Hepatocyte (in vitro differentiated cells): ENCODE results near the gene RAB18. TPM values are rescaled to one million over a fixed set of nuclear protein-coding genes. Genes with fewer than 3 reads are reported as not detected.

ENCODE experiments used
- DNase-seq: peaks from one replicate; pipeline ENCODE4 v3.0.0-alpha.2; 2016; ENCODE audit warnings: low spot score
- H2AFZ ChIP-seq: fragments of 200-600 bp; sonication (generic); 2 replicates; pipeline ENCODE4 v1.6.0; 2016; ENCODE audit warnings: antibody characterized with exemption, mild to moderate bottlenecking
- H3K27ac ChIP-seq: fragments of 200-600 bp; sonication (generic); 2 replicates; pipeline ENCODE4 v1.5.1; 2016; ENCODE audit warnings: mild to moderate bottlenecking
- H3K27me3 ChIP-seq: fragments of 200-600 bp; sonication (generic); 2 replicates; pipeline ENCODE4 v1.6.1; 2016
- H3K36me3 ChIP-seq: fragments of 200-600 bp; sonication (generic); replicated peaks from 2 replicates; pipeline ENCODE4 v1.5.1; 2016; ENCODE audit warnings: low read depth; ENCODE audit not compliant: insufficient read depth
- H3K4me1 ChIP-seq: fragments of 200-600 bp; sonication (generic); 2 replicates; pipeline ENCODE4 v1.5.1; 2016; ENCODE audit warnings: mild to moderate bottlenecking, moderate library complexity; ENCODE audit not compliant: insufficient read depth
- H3K4me2 ChIP-seq: fragments of 200-600 bp; sonication (generic); 2 replicates; pipeline ENCODE4 v1.6.0; 2016
- H3K4me3 ChIP-seq: fragments of 200-600 bp; sonication (generic); 2 replicates; pipeline ENCODE4 v1.5.1; 2016; ENCODE audit warnings: mild to moderate bottlenecking
- H3K79me2 ChIP-seq: fragments of 200-600 bp; sonication (generic); 2 replicates; pipeline ENCODE4 v1.6.0; 2017; ENCODE audit warnings: mild to moderate bottlenecking
- H3K9me2 ChIP-seq: fragments of 200-600 bp; sonication (generic); replicated peaks from 2 replicates; pipeline ENCODE4 v1.6.0; 2017; ENCODE audit warnings: mild to moderate bottlenecking; ENCODE audit not compliant: insufficient read depth
- H3K9me3 ChIP-seq: fragments of 200-600 bp; sonication (generic); 2 replicates; pipeline ENCODE4 v1.5.1; 2016; ENCODE audit warnings: low read depth, mild to moderate bottlenecking
- H4K20me1 ChIP-seq: fragments of 200-600 bp; sonication (generic); 2 replicates; pipeline ENCODE4 v1.6.0; 2016; ENCODE audit warnings: mild to moderate bottlenecking; ENCODE audit not compliant: insufficient read depth, poor library complexity, severe bottlenecking
- EZH2 ChIP-seq: fragments of 200-600 bp; sonication (generic); IDR thresholded peaks from 2 replicates; pipeline ENCODE4 v1.6.1; 2016; ENCODE audit warnings: antibody characterized with exemption, mild to moderate bottlenecking, borderline replicate concordance
- EZH2phosphoT487 ChIP-seq: fragments of 200-600 bp; sonication (generic); IDR thresholded peaks from one replicate; pipeline ENCODE4 v1.6.1; 2018; ENCODE audit warnings: antibody characterized with exemption, mild to moderate bottlenecking, low read depth, moderate library complexity; ENCODE audit not compliant: unreplicated experiment, severe bottlenecking
- WGBS: methylation state at CpG from one replicate; pipeline ENCODE4 v1.1.6; 2016; ENCODE audit warnings: low lambda C conversion rate; ENCODE audit errors: missing lambda C conversion rate; 5-methylcytosine and 5-hydroxymethylcytosine counted together
- polyA plus RNA-seq: library from polyadenylated mRNA; unstranded; fragments of >200 nt; fragmentation: Nextera tagmentation; extraction: Ambion mirVana; gene quantifications from 2 replicates; pipeline ENCODE4 v1.2.1, GENCODE V29; 2016
- total RNA-seq: library from RNA; depleted of rRNA; stranded (reverse); fragments of >200 nt; gene quantifications from 2 replicates; pipeline ENCODE4 v1.2.3, GENCODE V29; 2014
- TF ChIP-seq, protein P1 (sequence below): fragments of 200-600 bp; sonication (generic); IDR thresholded peaks from 2 replicates; pipeline ENCODE4 v1.5.1; 2016; ENCODE audit warnings: antibody characterized with exemption, mild to moderate bottlenecking; ENCODE audit not compliant: poor library complexity

The RAB18 gene
- total and polyA plus RNA-seq, 2 experiments from 2014 or later = 88.5 to 132 TPM

DNA sequence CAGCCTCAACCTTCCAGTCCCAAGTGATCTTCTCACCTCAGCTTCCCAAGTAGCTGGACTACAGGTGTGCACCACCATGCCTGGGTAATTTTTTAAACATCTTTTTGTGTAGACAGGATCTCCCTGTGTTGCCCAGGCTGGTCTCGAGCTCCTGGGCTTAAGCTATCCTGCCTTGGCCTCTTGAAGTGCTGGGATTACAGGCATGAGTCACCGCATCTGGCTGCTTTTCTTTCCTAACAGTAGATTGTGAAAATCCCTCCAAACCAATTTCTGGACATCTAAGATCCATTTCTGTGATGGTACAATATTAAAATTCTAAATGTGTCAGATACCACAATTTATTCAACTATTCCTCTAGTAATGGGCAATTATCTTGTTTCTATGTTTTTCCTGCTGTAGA, 38.7 kb downstream of the RAB18 start:
- peaks cover 8% of the 10 kb centered on the region for H3K4me1 ChIP-seq
- no peaks in the 10 kb centered on the region for H3K79me2 ChIP-seq
- H3K4me2 ChIP-seq = no peak overlapping the region
- H2AFZ ChIP-seq = no peak overlapping the region
- H3K9me3 ChIP-seq = no peaks in the 10 kb centered on the region
- H3K27ac ChIP-seq = no peak overlapping the region
- no peaks in the 10 kb centered on the region for H3K9me2 ChIP-seq
- no peaks in the 10 kb centered on the region for H3K36me3 ChIP-seq
- TF ChIP-seq EZH2phosphoT487 (no peak), EZH2 (no peak)
- peak; percentile 22 for DNase-seq
- no peaks in the 10 kb centered on the region for H3K27me3 ChIP-seq
- H4K20me1 ChIP-seq = peaks cover 4% of the 10 kb centered on the region
- 85% methylated on average over 2 of the region's 2 CpGs for WGBS
- no peak overlapping the region for H3K4me3 ChIP-seq

GRCh38 chr10:27547047-27547446, 42.9 kb downstream of the RAB18 start:
- 90% methylated on average over 2 of the region's 2 CpGs for WGBS

GRCh38 chr10:27547482-27547881, 43.4 kb downstream of the RAB18 start:
- Histone ChIP-seq H3K27me3 (no peaks in the 10 kb centered on the region), H3K27ac (no peak overlapping the region), H3K4me2 (no peak overlapping the region), H3K4me1 (no peaks in the 10 kb centered on the region), H3K9me2 (no peaks in the 10 kb centered on the region), H3K9me3 (no peaks in the 10 kb centered on the region), H4K20me1 (no peaks in the 10 kb centered on the region), H3K36me3 (no peaks in the 10 kb centered on the region), H3K79me2 (no peaks in the 10 kb centered on the region), H3K4me3 (no peak overlapping the region), H2AFZ (no peak overlapping the region)
- 94% methylated on average over 3 of the region's 3 CpGs for WGBS
- TF ChIP-seq EZH2phosphoT487 (no peak), EZH2 (no peak)
- TF ChIP-seq, protein P1, sequence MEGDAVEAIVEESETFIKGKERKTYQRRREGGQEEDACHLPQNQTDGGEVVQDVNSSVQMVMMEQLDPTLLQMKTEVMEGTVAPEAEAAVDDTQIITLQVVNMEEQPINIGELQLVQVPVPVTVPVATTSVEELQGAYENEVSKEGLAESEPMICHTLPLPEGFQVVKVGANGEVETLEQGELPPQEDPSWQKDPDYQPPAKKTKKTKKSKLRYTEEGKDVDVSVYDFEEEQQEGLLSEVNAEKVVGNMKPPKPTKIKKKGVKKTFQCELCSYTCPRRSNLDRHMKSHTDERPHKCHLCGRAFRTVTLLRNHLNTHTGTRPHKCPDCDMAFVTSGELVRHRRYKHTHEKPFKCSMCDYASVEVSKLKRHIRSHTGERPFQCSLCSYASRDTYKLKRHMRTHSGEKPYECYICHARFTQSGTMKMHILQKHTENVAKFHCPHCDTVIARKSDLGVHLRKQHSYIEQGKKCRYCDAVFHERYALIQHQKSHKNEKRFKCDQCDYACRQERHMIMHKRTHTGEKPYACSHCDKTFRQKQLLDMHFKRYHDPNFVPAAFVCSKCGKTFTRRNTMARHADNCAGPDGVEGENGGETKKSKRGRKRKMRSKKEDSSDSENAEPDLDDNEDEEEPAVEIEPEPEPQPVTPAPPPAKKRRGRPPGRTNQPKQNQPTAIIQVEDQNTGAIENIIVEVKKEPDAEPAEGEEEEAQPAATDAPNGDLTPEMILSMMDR = no peak
- no peak for DNase-seq

More at GRCh38 chr10:27547047-27547446, 42.9 kb downstream of the RAB18 start:
- Histone ChIP-seq H3K4me1 (peaks cover 2% of the 10 kb centered on the region), H3K27ac (no peak overlapping the region), H3K27me3 (no peaks in the 10 kb centered on the region), H3K4me2 (no peak overlapping the region), H2AFZ (no peak overlapping the region), H3K36me3 (no peaks in the 10 kb centered on the region), H4K20me1 (peaks cover 3% of the 10 kb centered on the region), H3K9me3 (no peaks in the 10 kb centered on the region), H3K4me3 (no peak overlapping the region), H3K9me2 (no peaks in the 10 kb centered on the region), H3K79me2 (no peaks in the 10 kb centered on the region)
- TF ChIP-seq EZH2 (no peak), EZH2phosphoT487 (no peak)
- TF ChIP-seq, protein P1 = no peak
- no peak for DNase-seq

- Histone ChIP-seq H3K4me3 (no peak overlapping the region), H3K27ac (no peak overlapping the region), H3K9me3 (no peaks in the 10 kb centered on the region), H2AFZ (no peak overlapping the region), H3K27me3 (no peaks in the 10 kb centered on the region), H3K4me2 (no peak overlapping the region), H3K79me2 (no peaks in the 10 kb centered on the region), H3K4me1 (no peaks in the 10 kb centered on the region), H4K20me1 (peaks cover 4% of the 10 kb centered on the region), H3K9me2 (no peaks in the 10 kb centered on the region), H3K36me3 (no peaks in the 10 kb centered on the region)
- TF ChIP-seq, protein P1 = no peak
- TF ChIP-seq EZH2phosphoT487 (no peak), EZH2 (no peak)
- DNase-seq = no peak
- WGBS = 87% methylated on average over 6 of the region's 6 CpGs
These were observed 46.7 kb downstream of the RAB18 start for GRCh38 chr10:27550823-27551222.
